ENCODE results near the gene TIMM22. TPM values are rescaled to one million over a fixed set of nuclear protein-coding genes. Genes with fewer than 3 reads are reported as not detected.

TIMM22 gene
- total and polyA plus RNA-seq, 2 of the 13 experiments (the other 11 are each of a cell fraction or from before 2014, with no cell fraction given), result 6.2 to 15.5 TPM

DNA sequence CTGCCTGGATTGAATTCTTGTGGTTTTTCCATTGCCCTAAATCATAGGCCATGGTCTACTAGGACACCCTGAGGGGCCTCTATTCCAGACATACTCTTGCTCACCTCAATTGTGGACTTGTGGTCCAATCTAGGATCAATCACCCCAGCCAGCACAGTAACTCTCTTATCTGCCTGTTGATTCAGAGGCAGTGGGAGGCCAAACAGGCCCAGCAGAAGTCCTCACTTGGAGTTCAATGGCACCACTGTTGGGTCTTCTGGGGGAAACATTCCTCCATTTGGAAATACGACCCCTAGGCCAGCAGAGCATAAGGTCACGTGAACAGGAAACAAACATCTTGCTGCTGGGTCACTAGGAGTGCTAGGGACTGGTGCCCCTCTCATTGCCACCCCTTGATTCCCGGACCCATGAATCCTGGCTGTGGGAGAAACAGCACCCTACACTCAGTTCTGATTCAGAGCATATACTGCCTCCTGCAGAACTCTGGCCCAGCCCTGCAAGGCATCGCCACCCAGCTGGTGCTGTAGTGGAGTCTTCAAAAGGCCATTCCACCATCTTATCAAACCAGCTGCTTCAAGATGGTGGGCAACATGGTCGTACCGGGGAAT, 10.5 kb upstream of the TIMM22 start (continued):
- TF ChIP-seq FOXO1 (CRISPR knock-in tag; IDR thresholded peaks at IDR 0.05) (peak; percentile 32; the same call in 1 of the 2 replicates), SIX4 (CRISPR knock-in tag; IDR thresholded peaks at IDR 0.05) (0 out of 2 replicates have a peak, but pooled peaks have one; percentile 32), POLR2G (IDR thresholded peaks at IDR 0.05; ENCODE audit: low read depth, low read length) (no peak), ZNF143 (CRISPR knock-in tag; IDR thresholded peaks at IDR 0.05) (0 out of 2 replicates have a peak, but pooled peaks have one; percentile 13), ZNF564 (CRISPR knock-in tag; IDR thresholded peaks at IDR 0.05) (peak; percentile 76; the same call in 1 of the 2 replicates), SALL1 (CRISPR knock-in tag; IDR thresholded peaks at IDR 0.05) (peak; percentile 40), NCOA2 (CRISPR knock-in tag; IDR thresholded peaks at IDR 0.05) (0 out of 2 replicates have a peak, but pooled peaks have one; percentile 42), HNRNPUL1 (IDR thresholded peaks at IDR 0.05; ENCODE audit: low read depth, low read length) (no peak), HHEX (CRISPR knock-in tag; IDR thresholded peaks at IDR 0.05) (peak; percentile 56; the same call in 1 of the 2 replicates), CEBPG (CRISPR knock-in tag; IDR thresholded peaks at IDR 0.05) (0 out of 2 replicates have a peak, but pooled peaks have one; percentile 8), ZNF496 (CRISPR knock-in tag; IDR thresholded peaks at IDR 0.05; ENCODE audit: insufficient replicate concordance) (no peak), CREM (IDR thresholded peaks at IDR 0.05) (peak; percentile 25; the same call in 1 of the 2 replicates), CREM (CRISPR knock-in tag; IDR thresholded peaks at IDR 0.05) (no peak), ASH2L (IDR thresholded peaks at IDR 0.05; ENCODE audit: insufficient read length, low read depth, low read length) (peak; percentile 26)
- TF ChIP-seq, protein P1, sequence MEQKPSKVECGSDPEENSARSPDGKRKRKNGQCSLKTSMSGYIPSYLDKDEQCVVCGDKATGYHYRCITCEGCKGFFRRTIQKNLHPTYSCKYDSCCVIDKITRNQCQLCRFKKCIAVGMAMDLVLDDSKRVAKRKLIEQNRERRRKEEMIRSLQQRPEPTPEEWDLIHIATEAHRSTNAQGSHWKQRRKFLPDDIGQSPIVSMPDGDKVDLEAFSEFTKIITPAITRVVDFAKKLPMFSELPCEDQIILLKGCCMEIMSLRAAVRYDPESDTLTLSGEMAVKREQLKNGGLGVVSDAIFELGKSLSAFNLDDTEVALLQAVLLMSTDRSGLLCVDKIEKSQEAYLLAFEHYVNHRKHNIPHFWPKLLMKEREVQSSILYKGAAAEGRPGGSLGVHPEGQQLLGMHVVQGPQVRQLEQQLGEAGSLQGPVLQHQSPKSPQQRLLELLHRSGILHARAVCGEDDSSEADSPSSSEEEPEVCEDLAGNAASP (CRISPR knock-in tag; IDR thresholded peaks at IDR 0.05; ENCODE audit: borderline replicate concordance), result peak; percentile 64; the same call in 1 of the 2 replicates
- TF ChIP-seq, protein P2, sequence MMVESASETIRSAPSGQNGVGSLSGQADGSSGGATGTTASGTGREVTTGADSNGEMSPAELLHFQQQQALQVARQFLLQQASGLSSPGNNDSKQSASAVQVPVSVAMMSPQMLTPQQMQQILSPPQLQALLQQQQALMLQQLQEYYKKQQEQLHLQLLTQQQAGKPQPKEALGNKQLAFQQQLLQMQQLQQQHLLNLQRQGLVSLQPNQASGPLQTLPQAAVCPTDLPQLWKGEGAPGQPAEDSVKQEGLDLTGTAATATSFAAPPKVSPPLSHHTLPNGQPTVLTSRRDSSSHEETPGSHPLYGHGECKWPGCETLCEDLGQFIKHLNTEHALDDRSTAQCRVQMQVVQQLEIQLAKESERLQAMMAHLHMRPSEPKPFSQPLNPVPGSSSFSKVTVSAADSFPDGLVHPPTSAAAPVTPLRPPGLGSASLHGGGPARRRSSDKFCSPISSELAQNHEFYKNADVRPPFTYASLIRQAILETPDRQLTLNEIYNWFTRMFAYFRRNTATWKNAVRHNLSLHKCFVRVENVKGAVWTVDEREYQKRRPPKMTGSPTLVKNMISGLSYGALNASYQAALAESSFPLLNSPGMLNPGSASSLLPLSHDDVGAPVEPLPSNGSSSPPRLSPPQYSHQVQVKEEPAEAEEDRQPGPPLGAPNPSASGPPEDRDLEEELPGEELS (CRISPR knock-in tag; IDR thresholded peaks at IDR 0.05), result 0 out of 2 replicates have a peak, but pooled peaks have one; percentile 20
